HepG2 (cell line): ENCODE results near the gene PIP5K1C. TPM values are rescaled to one million over a fixed set of nuclear protein-coding genes. Genes with fewer than 3 reads are reported as not detected.

Experiments used
- ASH2L ChIP-seq: fragments of 300-600, 200-600 bp; sonication (generic); IDR thresholded peaks from 2 replicates; pipeline ENCODE4 v1.7.0; 2017; ENCODE audit warnings: low read depth, mild to moderate bottlenecking, moderate library complexity, mixed read lengths, low read length; ENCODE audit not compliant: insufficient read length
- CEBPG ChIP-seq: IDR thresholded peaks from 2 replicates; pipeline ENCODE4 v1.6.1; 2016
- FIP1L1 ChIP-seq: fragments of 200-400 bp; formaldehyde crosslinking; IDR thresholded peaks from 2 replicates; pipeline ENCODE4 v1.6.1; 2018; ENCODE audit warnings: low read depth, mild to moderate bottlenecking, low read length, moderate library complexity, borderline replicate concordance; ENCODE audit not compliant: insufficient read depth
- FOXP1 ChIP-seq, 2 experiments: fragments of 450-650 bp in 1 of 2; IDR thresholded peaks; 2 replicates each; pipeline ENCODE4 v1.6.1; 2017 to 2018; ENCODE audit warnings: antibody characterized with exemption in 1 of 2
- GTF2F1 ChIP-seq: fragments of 150-350 bp; IDR thresholded peaks from 2 replicates; pipeline ENCODE4 v1.6.1; 2014; ENCODE audit warnings: low read length
- HMGXB4 ChIP-seq, 2 experiments: sonication (generic) in 1 of 2; formaldehyde crosslinking in 1 of 2; IDR thresholded peaks; 2 replicates each; pipeline versions ENCODE4 v1.4.0 to v1.6.1; 2018 to 2020; ENCODE audit warnings: missing genetic modification reagents in 2 of 2, borderline replicate concordance in 1 of 2, low read depth in 1 of 2, mild to moderate bottlenecking in 1 of 2, missing biosample characterization in 1 of 2
- HOXA5 ChIP-seq: sonication (generic); formaldehyde crosslinking; IDR thresholded peaks from 2 replicates; pipeline ENCODE4 v1.4.0; 2020; ENCODE audit warnings: missing genetic modification reagents
- KDM6A ChIP-seq: IDR thresholded peaks from 2 replicates; pipeline ENCODE4 v1.6.1; 2016; ENCODE audit warnings: low read depth
- MEIS2 ChIP-seq: sonication (generic); formaldehyde crosslinking; IDR thresholded peaks from 2 replicates; pipeline ENCODE4 v1.9.0; 2021; ENCODE audit warnings: mild to moderate bottlenecking, missing genetic modification reagents
- STAG1 ChIP-seq: sonication (generic); formaldehyde crosslinking; IDR thresholded peaks from 2 replicates; pipeline ENCODE4 v1.4.0; 2020; ENCODE audit warnings: missing genetic modification reagents
- TEF ChIP-seq: sonication (generic); formaldehyde crosslinking; IDR thresholded peaks from 2 replicates; pipeline ENCODE4 v1.5.0; 2020; ENCODE audit warnings: missing genetic modification reagents
- ZBTB33 ChIP-seq: sonication (generic); formaldehyde crosslinking; IDR thresholded peaks from 2 replicates; pipeline ENCODE4 v1.4.0; 2020; ENCODE audit warnings: missing genetic modification reagents
- ZBTB39 ChIP-seq: sonication (generic); formaldehyde crosslinking; IDR thresholded peaks from 2 replicates; pipeline ENCODE4 v1.5.0; 2020; ENCODE audit warnings: missing genetic modification reagents
- ZBTB44 ChIP-seq: sonication (generic); formaldehyde crosslinking; IDR thresholded peaks from 2 replicates; pipeline ENCODE4 v1.4.0; 2020; ENCODE audit warnings: missing genetic modification reagents
- ZFAT ChIP-seq: sonication (generic); formaldehyde crosslinking; conservative IDR thresholded peaks from 2 replicates; pipeline ENCODE4 v1.8.1; 2023; ENCODE audit warnings: missing genetic modification reagents, inconsistent platforms
- ZFY ChIP-seq: sonication (generic); formaldehyde crosslinking; IDR thresholded peaks from 2 replicates; pipeline ENCODE4 v1.4.0; 2020; ENCODE audit warnings: missing genetic modification reagents
- ZNF138 ChIP-seq: sonication (generic); formaldehyde crosslinking; IDR thresholded peaks from 2 replicates; pipeline ENCODE4 v1.5.0; 2020; ENCODE audit warnings: mild to moderate bottlenecking, low read depth, missing genetic modification reagents
- ZNF816 ChIP-seq: sonication (generic); formaldehyde crosslinking; IDR thresholded peaks from 2 replicates; pipeline ENCODE4 v1.8.0; 2022; ENCODE audit warnings: missing genetic modification reagents, mild to moderate bottlenecking, borderline replicate concordance
- polyA plus RNA-seq, 8 experiments: library from polyadenylated mRNA; depleted of rRNA in 3 of 8; stranded (reverse) in 7 of 8; unstranded in 1 of 8; fragments of >200 nt; fragmentation: Illumina TruSeq in 4 of 8; extraction: Trizol in 4 of 8; gene quantifications; 2 replicates each; pipeline versions ENCODE4 v1.2.1 to v1.2.3, GENCODE V29; 2011 to 2016; ENCODE audit warnings: low read depth in 4 of 8, missing spikeins in 1 of 8, mixed read lengths in 1 of 8; ENCODE audit not compliant: insufficient read depth in 1 of 8
- total RNA-seq, 5 experiments: library from RNA; depleted of rRNA; stranded (reverse); fragments of >200 nt; fragmentation: Illumina TruSeq; extraction: Trizol; gene quantifications; 2 replicates each; pipeline ENCODE4 v1.2.3, GENCODE V29; 2016; ENCODE audit warnings: low read depth in 1 of 5

PIP5K1C gene
- total and polyA plus RNA-seq, 2 of the 13 experiments (the other 11 are each of a cell fraction or from before 2014, with no cell fraction given), result 3.6 to 4.3 TPM

- TF ChIP-seq ZBTB33 (CRISPR knock-in tag), result peak; percentile 71; the same call in 1 of the 2 replicates
- no peak for TF ChIP-seq ZNF816 (CRISPR knock-in tag)
- no peak for TF ChIP-seq TEF (CRISPR knock-in tag)
- TF ChIP-seq ZFAT (CRISPR knock-in tag), result no peak
- TF ChIP-seq ZBTB44 (CRISPR knock-in tag), result no peak
- no peak for TF ChIP-seq FOXP1 (IDR thresholded peaks at IDR 0.05)
- TF ChIP-seq FOXP1 (CRISPR knock-in tag; IDR thresholded peaks at IDR 0.05), result no peak
- no peak for TF ChIP-seq HOXA5 (CRISPR knock-in tag)
- peak; percentile 83 for TF ChIP-seq STAG1
- no peak for TF ChIP-seq ASH2L
- no peak for TF ChIP-seq CEBPG (CRISPR knock-in tag)
- TF ChIP-seq ZFY, result no peak
- TF ChIP-seq HMGXB4 (CRISPR knock-in tag; IDR thresholded peaks at IDR 0.05; ENCODE audit: borderline replicate concordance in 1 of 2, low read depth in 1 of 2), result 0 out of 4 replicates have a peak, but pooled peaks of 1 of the 2 experiments have one; percentile 52
- no peak for TF ChIP-seq MEIS2 (CRISPR knock-in tag)
- no peak for TF ChIP-seq ZNF138 (CRISPR knock-in tag)
- TF ChIP-seq GTF2F1, result no peak
- no peak for TF ChIP-seq ZBTB39
- TF ChIP-seq FIP1L1, result no peak
- no peak for TF ChIP-seq KDM6A (CRISPR knock-in tag)
These were observed 34.4 kb downstream of the PIP5K1C start (continued) for GRCh38 chr19:3665681-3666544.
